GM19452 (cell line): ENCODE data around the gene USP5.
"Not testable (repeated sequence)": the region's sequence is repeated elsewhere in the genome, so short reads cannot be mapped to it uniquely, and the experiment has no call there.

Experiments
- ATAC-seq: cut with Tn5 transposase; IDR thresholded peaks from one replicate; pipeline ENCODE4 v1.9.1; 2021; ENCODE audit not compliant: unreplicated experiment

The USP5 gene

GRCh38 chr12:6863033-6863432 is 11.1 kb downstream of the USP5 start:
- ATAC-seq, result no peak

- ATAC-seq, result no peak
Observed at GRCh38 chr12:6863586-6864321, 11.8 kb downstream of the USP5 start.

GRCh38 chr12:6865307-6865706 is 13.4 kb downstream of the USP5 start:
- not testable (repeated sequence) for ATAC-seq

GRCh38 chr12:6866163-6866919 is 14.4 kb downstream of the USP5 start:
- ATAC-seq, result no peak

- no peak for ATAC-seq
Observed at GRCh38 chr12:6866920-6867412, 15.0 kb downstream of the USP5 start.

- ATAC-seq, result peak; percentile 57
Observed at GRCh38 chr12:6867413-6868210, 15.7 kb downstream of the USP5 start, which contains the start of gene TPI1. Gene TPI1, plus strand, starts transcription at chr12:6867531. Its CDS starts 36 bp downstream, at chr12:6867567.

- ATAC-seq, result no peak
Observed at GRCh38 chr12:6868211-6869048, 16.5 kb downstream of the USP5 start.

- no peak for ATAC-seq
Observed at GRCh38 chr12:6869049-6870021, 17.4 kb downstream of the USP5 start.

GRCh38 chr12:6870304-6870703 is 18.4 kb downstream of the USP5 start:
- ATAC-seq, result not testable (repeated sequence)

GRCh38 chr12:6871052-6871957 is 19.4 kb downstream of the USP5 start:
- no peak for ATAC-seq

GRCh38 chr12:6872073-6873048 is 20.4 kb downstream of the USP5 start:
- ATAC-seq, result no peak

- ATAC-seq, result peak; percentile 76
Observed at GRCh38 chr12:6873094-6874014, 21.4 kb downstream of the USP5 start, which contains the start of gene SPSB2. Gene SPSB2, minus strand, starts transcription at chr12:6873303. Its CDS starts 402 bp downstream, at chr12:6872901.

GRCh38 chr12:6874015-6874368 is 22.0 kb downstream of the USP5 start:
- not testable (repeated sequence) for ATAC-seq

- not testable (repeated sequence) for ATAC-seq
Observed at GRCh38 chr12:6879824-6880223, 27.9 kb downstream of the USP5 start.

- no peak for ATAC-seq
Observed at GRCh38 chr12:6883252-6883651, 31.3 kb downstream of the USP5 start.

GRCh38 chr12:6883683-6884082 is 31.7 kb downstream of the USP5 start:
- no peak for ATAC-seq
